Mucosa of gallbladder (tissue), 1 donor: ENCODE data around the gene ZNF628. TPM values are rescaled to one million over a fixed set of nuclear protein-coding genes. Genes with fewer than 3 reads are reported as not detected.
A peak's percentile ranks its signal among the peaks of the same experiment; 100 is the strongest.

ENCODE experiments used
- DNase-seq: peaks from one replicate; pipeline ENCODE4 v3.0.0-alpha.2; 2020; ENCODE audit warnings: low spot score
- total RNA-seq: library from RNA; stranded (reverse); gene quantifications from one replicate; pipeline ENCODE4 v1.2.1, GENCODE V29; 2021
- donor health status: DM: no; HTN: no; CAD: no.

Gene ZNF628
- total RNA-seq, 1 donor from 2014 or later = 10.7 TPM

DNA sequence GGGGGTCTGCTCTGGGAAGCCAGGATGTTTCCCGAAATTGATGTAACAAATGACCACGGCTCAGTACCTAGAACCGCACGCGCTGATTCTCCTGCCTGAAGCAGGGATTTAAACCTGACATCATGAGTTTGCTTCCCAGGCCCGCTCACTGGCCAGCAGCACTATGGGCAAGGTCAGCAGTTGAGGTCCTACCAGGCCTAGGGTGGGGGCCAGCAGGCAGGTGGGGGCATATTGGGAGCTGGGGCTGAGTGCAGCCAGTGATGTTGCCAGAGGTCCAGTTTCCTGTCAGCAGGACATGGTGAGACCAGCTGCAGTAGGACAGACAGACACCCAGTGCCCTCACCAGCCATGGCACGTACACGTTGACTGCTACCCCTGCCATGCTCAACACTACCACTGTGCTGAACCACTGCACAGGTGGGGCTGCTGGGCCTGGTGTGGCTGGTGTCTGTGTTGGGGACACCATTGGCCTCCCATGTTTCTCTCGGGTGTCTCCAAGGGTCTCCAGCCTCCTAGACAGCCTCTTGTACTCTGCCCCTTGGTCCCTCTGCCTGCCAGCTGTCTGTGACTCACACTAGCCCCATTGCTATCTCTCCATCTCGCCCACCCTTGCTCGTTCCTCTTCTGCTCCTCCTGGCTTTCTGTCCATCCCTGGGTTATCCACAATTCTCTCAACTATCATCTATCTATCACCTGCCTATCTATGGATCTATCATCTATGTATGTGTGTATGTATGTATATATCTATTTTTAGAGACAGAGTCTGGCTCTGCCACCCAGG lies 10.8 kb upstream of the ZNF628 start:
- DNase-seq = no peak

DNA sequence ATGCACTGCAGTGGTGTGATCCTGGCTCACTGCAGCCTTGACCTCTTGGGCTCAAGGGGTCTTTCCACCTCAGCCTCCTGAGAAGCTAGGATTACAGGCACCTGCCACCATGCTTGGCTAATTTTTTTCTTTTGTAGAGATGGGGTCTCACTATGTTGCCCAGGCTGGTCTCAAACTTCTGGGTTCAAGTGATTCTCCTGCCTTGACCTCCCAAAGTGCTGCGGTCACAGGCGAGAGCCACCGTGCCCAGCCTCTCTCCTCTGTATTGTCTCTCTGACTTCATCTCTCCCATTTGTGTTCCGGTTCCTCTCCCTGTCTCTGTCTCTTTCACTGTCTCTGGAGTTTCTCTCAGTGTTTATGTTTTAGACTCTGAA lies 10.2 kb upstream of the ZNF628 start:
- DNase-seq = no peak

DNA sequence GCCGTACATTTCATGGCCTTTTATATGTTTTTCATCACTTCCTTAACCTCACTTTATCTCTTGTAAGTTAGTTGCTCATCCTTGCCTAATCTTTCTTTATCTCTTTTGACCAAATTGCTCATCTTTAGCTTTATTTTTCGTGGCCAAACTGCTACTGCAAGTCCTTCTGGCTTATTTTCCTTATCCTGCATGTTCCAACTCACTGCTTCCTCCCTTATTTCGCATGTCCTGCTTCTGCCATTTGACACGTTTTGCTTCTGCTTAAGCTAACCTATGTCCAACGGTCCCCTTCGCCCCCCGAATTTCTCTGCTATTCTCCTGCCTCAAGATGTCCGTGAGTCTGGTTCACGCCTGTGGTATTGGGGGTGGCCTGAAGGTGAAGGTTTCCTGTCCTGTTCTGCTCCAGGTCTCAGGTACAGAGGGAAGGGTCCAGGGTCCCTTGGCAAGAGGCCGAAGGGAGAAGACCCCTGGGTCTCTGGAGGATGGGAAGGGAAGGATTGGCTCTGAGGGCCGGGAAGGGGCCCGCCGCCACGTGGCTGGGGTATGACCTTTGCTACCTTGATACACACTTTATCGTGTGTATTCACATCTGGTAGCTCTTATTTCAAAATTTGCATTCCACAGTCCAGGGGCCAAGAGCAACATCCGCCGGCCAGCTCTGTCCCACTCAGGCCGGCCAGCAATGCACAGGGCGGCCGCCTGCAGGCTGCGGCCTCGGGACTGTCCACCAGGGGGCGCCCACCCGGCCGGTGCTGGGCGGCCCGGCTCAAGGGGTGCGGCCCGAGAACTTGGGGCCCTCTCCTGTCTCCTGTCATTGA lies 9.0 kb upstream of the ZNF628 start:
- peak; percentile 53 for DNase-seq

GRCh38 chr19:55468054-55468393 lies 8.4 kb upstream of the ZNF628 start:
- DNase-seq = no peak

GRCh38 chr19:55471266-55471665 lies 5.2 kb upstream of the ZNF628 start:
- DNase-seq = no peak

GRCh38 chr19:55472463-55472862 lies 4.0 kb upstream of the ZNF628 start:
- no peak for DNase-seq

DNA sequence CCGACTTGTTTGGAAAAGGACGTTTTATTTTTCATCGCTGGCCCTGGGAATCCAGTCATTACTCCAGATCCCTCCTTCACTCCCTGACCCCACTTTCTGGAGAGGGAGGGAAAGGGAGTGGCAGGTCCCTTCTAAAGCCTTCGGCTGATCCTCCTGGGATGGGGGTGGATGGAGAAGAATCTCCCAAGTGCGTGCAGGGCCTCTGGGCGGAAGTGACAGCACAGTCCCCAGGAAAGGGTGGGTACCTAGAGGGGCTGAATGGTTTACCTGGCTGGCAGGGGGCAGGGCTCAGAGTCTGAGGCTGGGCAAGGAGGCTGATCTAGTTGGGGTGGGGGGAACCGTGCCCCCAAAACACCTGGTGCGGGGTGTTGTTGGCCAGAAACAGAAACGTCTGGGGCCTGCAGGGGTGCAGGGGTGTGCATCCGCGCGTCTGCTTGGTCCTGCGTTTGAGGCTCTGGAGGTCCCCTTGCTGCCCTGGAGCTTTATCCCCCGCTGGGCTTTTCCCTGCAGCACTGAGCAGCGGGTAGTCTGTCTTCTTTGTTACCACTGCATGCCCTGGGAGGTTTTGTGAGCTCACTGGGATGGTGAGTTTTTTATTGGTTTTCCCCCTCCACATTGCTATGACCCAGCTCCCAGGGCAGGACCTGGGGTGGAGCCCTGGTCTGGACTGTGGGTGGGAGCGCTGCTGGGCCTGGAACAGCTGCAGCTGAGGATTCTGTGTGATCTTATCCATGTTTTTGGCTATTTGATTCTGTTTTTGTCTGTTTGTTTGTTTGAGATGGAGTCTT lies 3.0 kb upstream of the ZNF628 start:
- no peak for DNase-seq

GRCh38 chr19:55474269-55475265 lies 1.9 kb upstream of the ZNF628 start:
- no peak for DNase-seq

DNA sequence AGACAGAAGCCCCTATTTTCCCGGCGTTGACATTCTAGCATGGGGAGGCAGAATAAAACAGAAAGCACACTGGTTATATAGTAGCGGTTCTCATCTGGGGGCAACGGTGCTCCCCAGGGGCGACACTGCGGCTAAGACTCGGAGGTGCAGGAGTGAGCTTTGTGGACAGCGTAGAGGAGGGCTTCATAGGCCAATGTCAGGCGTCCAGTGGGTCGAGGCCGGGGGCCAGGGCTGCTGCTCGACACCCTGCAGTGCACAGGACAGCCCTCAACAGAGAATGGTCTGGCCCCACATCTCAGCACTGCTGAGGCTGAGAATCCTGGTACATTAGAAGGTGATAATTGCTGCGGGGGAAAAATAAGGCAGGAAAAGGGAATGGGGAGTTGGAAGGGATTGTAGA lies 1.5 kb downstream of the ZNF628 start:
- DNase-seq = no peak

GRCh38 chr19:55478364-55478763 lies 1.9 kb downstream of the ZNF628 start:
- DNase-seq = no peak

GRCh38 chr19:55479045-55479444 lies 2.6 kb downstream of the ZNF628 start:
- no peak for DNase-seq

DNA sequence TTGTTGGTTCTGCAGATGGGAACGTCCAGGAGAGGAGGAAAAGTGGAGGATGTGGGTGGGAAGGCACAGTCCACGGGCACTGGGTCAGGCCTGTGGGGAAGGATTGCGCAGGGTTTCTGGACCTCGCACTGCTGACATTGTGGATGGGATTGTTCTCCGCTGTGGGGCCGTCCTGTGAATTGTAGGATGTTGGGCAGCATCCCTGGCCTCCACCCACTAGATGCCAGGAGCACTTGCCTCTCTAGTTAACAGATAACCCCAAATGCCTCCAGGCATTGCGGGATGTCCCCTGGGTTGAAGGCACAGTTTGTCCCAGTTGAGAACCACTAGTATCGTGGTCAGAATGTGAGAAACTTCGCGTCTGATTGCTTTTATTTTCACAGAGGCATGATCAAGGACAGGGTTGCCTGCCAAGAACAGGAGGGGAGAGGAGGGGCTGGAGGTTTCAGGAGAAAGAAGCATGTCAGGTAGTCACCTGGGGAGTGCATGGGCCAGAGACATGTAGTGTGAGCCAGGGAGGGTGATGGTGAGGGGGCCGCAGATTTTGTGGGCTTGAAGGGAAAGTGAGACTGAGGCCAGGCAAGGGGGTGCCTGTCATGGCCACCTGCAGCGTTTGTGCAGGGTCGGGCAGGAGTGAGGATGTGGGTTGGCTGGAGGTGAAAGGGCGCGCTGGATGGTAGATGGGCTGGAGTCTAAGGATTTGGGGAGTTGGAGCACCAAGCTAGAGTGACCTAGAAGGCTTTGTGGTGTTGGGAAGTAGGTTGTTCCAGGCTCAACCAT lies 3.2 kb downstream of the ZNF628 start:
- no peak for DNase-seq

DNA sequence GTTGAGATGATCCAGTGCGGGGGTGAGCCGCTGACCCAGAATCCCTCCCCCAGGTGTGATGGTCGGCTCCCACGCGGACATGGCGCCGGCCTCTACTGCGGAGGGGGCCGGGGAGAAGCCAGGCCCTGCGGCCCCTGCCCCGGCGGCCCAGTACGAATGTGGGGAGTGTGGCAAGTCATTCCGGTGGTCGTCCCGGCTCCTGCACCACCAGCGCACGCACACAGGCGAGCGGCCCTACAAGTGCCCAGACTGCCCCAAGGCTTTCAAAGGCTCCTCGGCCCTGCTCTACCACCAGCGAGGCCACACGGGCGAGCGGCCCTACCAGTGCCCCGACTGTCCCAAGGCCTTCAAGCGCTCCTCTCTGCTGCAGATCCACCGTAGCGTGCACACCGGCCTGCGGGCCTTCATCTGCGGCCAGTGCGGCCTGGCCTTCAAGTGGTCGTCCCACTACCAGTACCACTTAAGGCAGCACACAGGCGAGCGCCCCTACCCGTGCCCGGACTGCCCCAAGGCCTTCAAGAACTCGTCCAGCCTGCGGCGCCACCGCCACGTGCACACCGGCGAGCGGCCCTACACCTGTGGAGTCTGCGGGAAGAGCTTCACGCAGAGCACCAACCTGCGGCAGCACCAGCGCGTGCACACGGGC lies 4.9 kb downstream of the ZNF628 start:
- no peak for DNase-seq

GRCh38 chr19:55481794-55482155 lies 5.4 kb downstream of the ZNF628 start:
- DNase-seq = no peak

- no peak for DNase-seq
Observed at GRCh38 chr19:55482156-55482961, 5.9 kb downstream of the ZNF628 start.

DNA sequence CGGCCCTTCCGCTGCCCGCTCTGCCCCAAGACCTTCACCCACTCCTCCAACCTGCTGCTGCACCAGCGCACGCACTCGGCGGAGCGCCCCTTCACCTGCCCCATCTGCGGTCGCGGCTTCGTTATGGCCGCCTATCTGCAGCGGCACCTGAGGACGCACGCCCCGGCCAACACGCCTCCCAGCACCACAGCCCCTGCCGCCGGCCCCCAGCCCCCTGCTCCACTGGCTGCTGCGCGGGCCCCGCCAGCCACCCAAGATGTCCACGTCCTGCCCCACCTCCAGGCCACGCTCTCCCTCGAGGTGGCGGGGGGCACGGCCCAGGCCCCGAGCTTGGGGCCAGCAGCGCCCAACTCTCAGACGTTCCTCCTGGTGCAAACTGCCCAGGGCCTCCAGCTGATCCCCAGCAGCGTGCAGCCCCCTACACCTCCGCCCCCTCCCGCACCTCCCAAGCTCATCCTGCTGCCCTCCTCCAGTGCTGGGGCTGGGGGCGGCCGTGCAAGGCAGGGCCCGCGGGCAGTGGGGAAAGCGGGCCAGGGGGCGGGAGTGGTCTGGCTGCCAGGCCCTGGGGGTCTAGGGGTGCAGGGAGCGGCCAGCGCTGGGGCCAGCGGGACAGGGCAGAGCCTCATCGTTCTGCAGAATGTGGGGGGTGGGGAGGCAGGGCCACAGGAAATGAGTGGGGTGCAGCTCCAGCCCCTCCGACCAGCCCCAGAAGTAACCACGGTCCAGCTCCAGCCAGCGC lies 6.7 kb downstream of the ZNF628 start:
- no peak for DNase-seq

- no peak for DNase-seq
Observed at GRCh38 chr19:55483706-55484592, 7.5 kb downstream of the ZNF628 start.
